CD14-positive monocyte (primary cell): ENCODE results near the gene NMUR2. TPM values are rescaled to one million over a fixed set of nuclear protein-coding genes. Genes with fewer than 3 reads are reported as not detected.

Source experiments
- DNase-seq, 3 donors: peaks; one replicate each; pipeline ENCODE4 v3.0.0-alpha.2; 2011 to 2022
- H2AFZ ChIP-seq: 2 replicates; pipeline ENCODE4 v1.6.0; 2012; ENCODE audit warnings: mild to moderate bottlenecking, low read depth, low read length, inconsistent platforms; ENCODE audit not compliant: insufficient read depth, poor library complexity, severe bottlenecking
- H3K27ac ChIP-seq, 2 donors: 1 replicate in 1 of 2; 2 replicates in 1 of 2; pipeline ENCODE4 v1.5.1; 2012 to 2013; ENCODE audit warnings: low read length in 2 of 2, control low read depth in 1 of 2, inconsistent platforms in 1 of 2, low read depth in 1 of 2, mild to moderate bottlenecking in 1 of 2
- H3K27me3 ChIP-seq, 2 donors: one replicate each; pipeline versions ENCODE4 v1.6.0 to v1.6.1; 2011 to 2013; ENCODE audit warnings: low read length in 2 of 2; ENCODE audit not compliant: control insufficient read depth in 2 of 2, insufficient read depth in 2 of 2
- H3K36me3 ChIP-seq, 2 donors: replicated peaks in 1 of 2; 1 replicate in 1 of 2; 2 replicates in 1 of 2; pipeline versions ENCODE4 v1.5.1 to v1.6.1; 2012 to 2013; ENCODE audit warnings: low read length in 2 of 2, control low read depth in 1 of 2, inconsistent platforms in 1 of 2, mild to moderate bottlenecking in 1 of 2; ENCODE audit not compliant: insufficient read depth in 2 of 2, control insufficient read depth in 1 of 2
- H3K4me1 ChIP-seq, 2 donors: 1 replicate in 1 of 2; 2 replicates in 1 of 2; pipeline versions ENCODE4 v1.5.1 to v1.6.1; 2012 to 2013; ENCODE audit warnings: low read length in 2 of 2, control low read depth in 1 of 2, inconsistent platforms in 1 of 2, mild to moderate bottlenecking in 1 of 2, moderate library complexity in 1 of 2; ENCODE audit not compliant: insufficient read depth in 2 of 2, control insufficient read depth in 1 of 2
- H3K4me2 ChIP-seq: replicated peaks from 2 replicates; pipeline ENCODE3; 2012; ENCODE audit warnings: low read length, moderate library complexity, mild to moderate bottlenecking; ENCODE audit not compliant: poor library complexity, severe bottlenecking; ENCODE audit errors: extremely low read depth
- H3K4me3 ChIP-seq, 3 experiments: fragments of 200-600 bp in 1 of 3; sonication (generic) in 1 of 3; replicated peaks in 1 of 3; 1 replicate in 2 of 3; 2 replicates in 1 of 3; pipeline ENCODE4 v1.5.1; 2011 to 2013; ENCODE audit warnings: low read length in 3 of 3, mild to moderate bottlenecking in 3 of 3, control low read depth in 2 of 3, low read depth in 2 of 3, inconsistent platforms in 1 of 3, moderate library complexity in 1 of 3
- H3K79me2 ChIP-seq: 2 replicates; pipeline ENCODE4 v1.6.0; 2012; ENCODE audit warnings: mild to moderate bottlenecking, control low read depth, inconsistent platforms, low read length, moderate library complexity; ENCODE audit not compliant: insufficient read depth
- H3K9ac ChIP-seq: 2 replicates; pipeline ENCODE4 v1.6.0; 2017; ENCODE audit warnings: low read length, mild to moderate bottlenecking; ENCODE audit not compliant: insufficient read depth, poor library complexity, severe bottlenecking
- H3K9me3 ChIP-seq, 2 donors: replicated peaks in 1 of 2; 1 replicate in 1 of 2; 2 replicates in 1 of 2; pipeline versions ENCODE4 v1.5.1 to v1.6.1; 2012 to 2013; ENCODE audit warnings: low read length in 2 of 2, control low read depth in 1 of 2; ENCODE audit not compliant: control insufficient read depth in 1 of 2, insufficient read depth in 1 of 2
- H4K20me1 ChIP-seq: 2 replicates; pipeline ENCODE4 v1.6.0; 2012; ENCODE audit warnings: mild to moderate bottlenecking, low read length, control low read depth, moderate library complexity; ENCODE audit not compliant: insufficient read depth
- H3K27ac Mint-ChIP-seq, 7 donors: one replicate each; pipeline ENCODE4 v1.8.0; 2020; ENCODE audit warnings: mild to moderate bottlenecking in 7 of 7, mixed read lengths in 7 of 7, moderate library complexity in 6 of 7, inconsistent platforms in 2 of 7
- H3K27me3 Mint-ChIP-seq, 3 donors: one replicate each; pipeline ENCODE4 v1.8.0; 2021 to 2022; ENCODE audit warnings: low read depth in 3 of 3, mild to moderate bottlenecking in 3 of 3, mixed read lengths in 3 of 3, moderate library complexity in 3 of 3, inconsistent platforms in 1 of 3
- H3K36me3 Mint-ChIP-seq, 2 donors: one replicate each; pipeline ENCODE4 v1.8.0; 2020; ENCODE audit warnings: mixed read lengths in 2 of 2, inconsistent platforms in 1 of 2, mild to moderate bottlenecking in 1 of 2
- H3K4me1 Mint-ChIP-seq: one replicate; pipeline ENCODE4 v1.8.0; 2020; ENCODE audit warnings: mild to moderate bottlenecking, mixed read lengths
- H3K4me3 Mint-ChIP-seq, 2 donors: one replicate each; pipeline ENCODE4 v1.8.0; 2020; ENCODE audit warnings: mild to moderate bottlenecking in 2 of 2, mixed read lengths in 2 of 2, moderate library complexity in 1 of 2
- H3K9me3 Mint-ChIP-seq, 7 donors: one replicate each; pipeline ENCODE4 v1.8.0; 2020 to 2022; ENCODE audit warnings: mixed read lengths in 7 of 7, mild to moderate bottlenecking in 6 of 7, moderate library complexity in 6 of 7, inconsistent platforms in 2 of 7
- WGBS: methylation state at CpG from one replicate; pipeline ENCODE4 v1.1.5; 2013; ENCODE audit warnings: missing lambda C conversion rate; ENCODE audit not compliant: insufficient coverage; 5-methylcytosine and 5-hydroxymethylcytosine counted together
- intact Hi-C, 2 donors: fragments of 100-400 bp; cut with micrococcal nuclease; formaldehyde crosslinking; loops; one replicate each; pipeline versions ENCODE4 v1.15.0 to v1.15.1; 2023
- polyA plus RNA-seq, 3 donors: library from polyadenylated mRNA; depleted of rRNA in 1 of 3; unstranded in 2 of 3; stranded (reverse) in 1 of 3; fragments of 300-500 nt in 2 of 3; fragments of >200 nt in 1 of 3; fragmentation: Illumina TruSeq in 2 of 3; gene quantifications; 1 replicate in 2 of 3; 2 replicates in 1 of 3; pipeline ENCODE4 v1.2.3, GENCODE V29; 2012 to 2021
- TF ChIP-seq, protein P1 (sequence below): fragments of 200-600 bp; IDR thresholded peaks from one replicate; pipeline ENCODE4 v1.8.0; 2022; ENCODE audit warnings: antibody characterized with exemption, mild to moderate bottlenecking

Gene NMUR2
- polyA plus RNA-seq, 3 donors: not detected

DNA sequence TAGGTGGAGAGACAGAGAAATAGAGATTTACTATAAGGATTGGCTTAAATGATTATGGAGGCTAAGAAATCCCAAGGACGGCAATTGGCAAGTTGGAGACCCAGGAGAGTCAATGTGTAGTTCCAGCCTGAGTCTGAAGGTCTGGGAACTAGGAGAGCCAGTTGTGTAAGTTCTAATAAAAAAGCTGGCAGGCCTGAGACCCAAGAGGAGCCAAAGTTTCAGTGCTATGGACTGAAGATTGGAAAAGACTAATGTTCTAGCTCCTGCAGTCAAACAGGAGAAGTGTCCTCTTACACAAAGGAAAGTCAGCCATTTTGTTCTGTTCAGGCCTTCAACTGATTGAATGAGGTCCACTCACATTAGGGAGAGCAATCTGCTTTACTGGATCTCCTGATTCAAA, 50.0 kb downstream of the NMUR2 start:
- Histone ChIP-seq H3K79me2 (no peaks in the 10 kb centered on the region), H3K4me2 (no peak overlapping the region), H3K36me3 (no peaks in the 10 kb centered on the region), H3K9me3 (no peaks in the 10 kb centered on the region), H3K4me3 (no peak overlapping the region), H3K4me1 (no peaks in the 10 kb centered on the region), H3K9ac (no peak overlapping the region), H3K27ac (no peak overlapping the region), H2AFZ (no peak overlapping the region), H3K27me3 (no peaks in the 10 kb centered on the region), H4K20me1 (no peaks in the 10 kb centered on the region)
- TF ChIP-seq, protein P1, sequence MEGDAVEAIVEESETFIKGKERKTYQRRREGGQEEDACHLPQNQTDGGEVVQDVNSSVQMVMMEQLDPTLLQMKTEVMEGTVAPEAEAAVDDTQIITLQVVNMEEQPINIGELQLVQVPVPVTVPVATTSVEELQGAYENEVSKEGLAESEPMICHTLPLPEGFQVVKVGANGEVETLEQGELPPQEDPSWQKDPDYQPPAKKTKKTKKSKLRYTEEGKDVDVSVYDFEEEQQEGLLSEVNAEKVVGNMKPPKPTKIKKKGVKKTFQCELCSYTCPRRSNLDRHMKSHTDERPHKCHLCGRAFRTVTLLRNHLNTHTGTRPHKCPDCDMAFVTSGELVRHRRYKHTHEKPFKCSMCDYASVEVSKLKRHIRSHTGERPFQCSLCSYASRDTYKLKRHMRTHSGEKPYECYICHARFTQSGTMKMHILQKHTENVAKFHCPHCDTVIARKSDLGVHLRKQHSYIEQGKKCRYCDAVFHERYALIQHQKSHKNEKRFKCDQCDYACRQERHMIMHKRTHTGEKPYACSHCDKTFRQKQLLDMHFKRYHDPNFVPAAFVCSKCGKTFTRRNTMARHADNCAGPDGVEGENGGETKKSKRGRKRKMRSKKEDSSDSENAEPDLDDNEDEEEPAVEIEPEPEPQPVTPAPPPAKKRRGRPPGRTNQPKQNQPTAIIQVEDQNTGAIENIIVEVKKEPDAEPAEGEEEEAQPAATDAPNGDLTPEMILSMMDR: no peak
- intact Hi-C loops: no loop called here
- no peaks in the 10 kb centered on the region for H3K4me1 Mint-ChIP-seq
- WGBS: 50% methylated on average over 1 of the region's 1 CpG
- no peaks in the 10 kb centered on the region for H3K36me3 Mint-ChIP-seq
- peaks cover 0 to 3% (median 0%) of the 10 kb centered on the region in 7 donors for H3K9me3 Mint-ChIP-seq
- no peak overlapping the region for H3K4me3 Mint-ChIP-seq
- H3K27ac Mint-ChIP-seq: no peak overlapping the region
- no peak for DNase-seq
- peaks cover 0 to 2% (median 0%) of the 10 kb centered on the region in 3 donors for H3K27me3 Mint-ChIP-seq

DNA sequence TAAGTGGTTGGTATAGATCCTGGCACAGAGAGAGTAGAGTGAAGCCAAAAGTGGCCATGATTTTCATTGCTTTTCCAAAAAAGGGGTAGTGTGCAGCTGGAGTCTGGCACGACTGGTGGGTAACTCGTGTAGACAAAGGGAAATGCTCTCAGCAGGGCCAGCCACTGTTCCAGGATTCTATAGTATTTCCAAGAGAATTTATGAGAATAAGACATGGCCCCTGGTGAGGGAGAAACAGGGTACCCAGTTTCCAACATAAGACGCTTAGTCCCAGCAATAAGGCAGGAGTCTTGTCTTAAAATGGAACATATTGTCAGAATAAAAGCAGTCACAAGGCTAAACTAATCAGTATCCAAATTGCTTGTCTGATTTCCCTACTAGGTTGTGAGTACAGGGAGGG, 52.1 kb downstream of the NMUR2 start:
- Histone ChIP-seq H3K4me3 (no peak overlapping the region), H3K4me1 (no peaks in the 10 kb centered on the region), H3K79me2 (no peaks in the 10 kb centered on the region), H3K27me3 (no peaks in the 10 kb centered on the region), H2AFZ (no peak overlapping the region), H3K27ac (no peak overlapping the region), H3K9me3 (no peaks in the 10 kb centered on the region), H4K20me1 (no peaks in the 10 kb centered on the region), H3K36me3 (no peaks in the 10 kb centered on the region), H3K9ac (no peak overlapping the region), H3K4me2 (no peak overlapping the region)
- Mint-ChIP-seq H3K4me3 (no peak overlapping the region), H3K4me1 (no peaks in the 10 kb centered on the region), H3K36me3 (no peaks in the 10 kb centered on the region), H3K9me3 (no peaks in the 10 kb centered on the region), H3K27ac (no peak overlapping the region), H3K27me3 (peaks cover 0 to 2% (median 0%) of the 10 kb centered on the region in 3 donors)
- 73% methylated on average over 2 of the region's 3 CpGs for WGBS
- TF ChIP-seq, protein P1: no peak
- intact Hi-C loops: no loop called here
- DNase-seq: no peak
